Activated naive CD8-positive, alpha-beta T cell (primary cell): ENCODE results near the gene DRD2.

Experiments
- H3K27ac Mint-ChIP-seq: one replicate; pipeline ENCODE4 v1.8.0; 2021; ENCODE audit warnings: mixed read lengths
- H3K27me3 Mint-ChIP-seq: one replicate; pipeline ENCODE4 v1.8.0; 2021; ENCODE audit warnings: mixed read lengths
- H3K36me3 Mint-ChIP-seq: one replicate; pipeline ENCODE4 v1.8.0; 2021; ENCODE audit warnings: mixed read lengths
- H3K4me1 Mint-ChIP-seq: one replicate; pipeline ENCODE4 v1.8.0; 2021; ENCODE audit warnings: low read depth, mixed read lengths
- H3K4me3 Mint-ChIP-seq: one replicate; pipeline ENCODE4 v1.8.0; 2021; ENCODE audit warnings: mild to moderate bottlenecking, mixed read lengths
- H3K9me3 Mint-ChIP-seq: one replicate; pipeline ENCODE4 v1.8.0; 2021; ENCODE audit warnings: low read depth, mixed read lengths

Gene DRD2

GRCh38 chr11:113468726-113469345 is 6.4 kb downstream of the DRD2 start:
- Mint-ChIP-seq H3K4me1 (no peaks in the 10 kb centered on the region), H3K27me3 (peaks cover 27% of the 10 kb centered on the region), H3K4me3 (no peak overlapping the region), H3K9me3 (peaks cover 4% of the 10 kb centered on the region), H3K27ac (no peak overlapping the region), H3K36me3 (no peaks in the 10 kb centered on the region)

- Mint-ChIP-seq H3K4me1 (no peaks in the 10 kb centered on the region), H3K36me3 (no peaks in the 10 kb centered on the region), H3K27me3 (peaks cover 18% of the 10 kb centered on the region), H3K27ac (no peak overlapping the region), H3K4me3 (no peak overlapping the region), H3K9me3 (peaks cover 2% of the 10 kb centered on the region)
Observed at GRCh38 chr11:113467545-113467944, 7.7 kb downstream of the DRD2 start.

GRCh38 chr11:113465786-113466185 is 9.4 kb downstream of the DRD2 start:
- Mint-ChIP-seq H3K36me3 (no peaks in the 10 kb centered on the region), H3K9me3 (no peaks in the 10 kb centered on the region), H3K27me3 (peaks cover 10% of the 10 kb centered on the region), H3K4me3 (no peak overlapping the region), H3K27ac (no peak overlapping the region), H3K4me1 (no peaks in the 10 kb centered on the region)

- Mint-ChIP-seq H3K4me3 (no peak overlapping the region), H3K27me3 (peaks cover 7% of the 10 kb centered on the region), H3K27ac (no peak overlapping the region), H3K9me3 (no peaks in the 10 kb centered on the region), H3K4me1 (no peaks in the 10 kb centered on the region), H3K36me3 (no peaks in the 10 kb centered on the region)
Observed at GRCh38 chr11:113464416-113464815, 10.8 kb downstream of the DRD2 start.

GRCh38 chr11:113462830-113463229 is 12.4 kb downstream of the DRD2 start:
- Mint-ChIP-seq H3K4me1 (no peaks in the 10 kb centered on the region), H3K9me3 (no peaks in the 10 kb centered on the region), H3K36me3 (no peaks in the 10 kb centered on the region), H3K4me3 (no peak overlapping the region), H3K27ac (no peak overlapping the region), H3K27me3 (peaks cover 3% of the 10 kb centered on the region)

- Mint-ChIP-seq H3K27me3 (peaks cover 3% of the 10 kb centered on the region), H3K9me3 (no peaks in the 10 kb centered on the region), H3K27ac (no peak overlapping the region), H3K36me3 (no peaks in the 10 kb centered on the region), H3K4me1 (no peaks in the 10 kb centered on the region), H3K4me3 (no peak overlapping the region)
Observed at GRCh38 chr11:113461639-113462038, 13.6 kb downstream of the DRD2 start.

- Mint-ChIP-seq H3K9me3 (no peaks in the 10 kb centered on the region), H3K4me1 (no peaks in the 10 kb centered on the region), H3K4me3 (no peak overlapping the region), H3K27me3 (peaks cover 3% of the 10 kb centered on the region), H3K27ac (no peak overlapping the region), H3K36me3 (no peaks in the 10 kb centered on the region)
Observed at GRCh38 chr11:113460469-113460868, 14.7 kb downstream of the DRD2 start.

- no peaks in the 10 kb centered on the region for H3K36me3 Mint-ChIP-seq
- no peak overlapping the region for H3K27ac Mint-ChIP-seq
- H3K4me3 Mint-ChIP-seq = no peak overlapping the region
- no peaks in the 10 kb centered on the region for H3K4me1 Mint-ChIP-seq
- no peaks in the 10 kb centered on the region for H3K9me3 Mint-ChIP-seq
- no peaks in the 10 kb centered on the region for H3K27me3 Mint-ChIP-seq
Observed at GRCh38 chr11:113458189-113458588, 17.0 kb downstream of the DRD2 start.

GRCh38 chr11:113457784-113458183 is 17.4 kb downstream of the DRD2 start:
- Mint-ChIP-seq H3K27ac (no peak overlapping the region), H3K4me1 (no peaks in the 10 kb centered on the region), H3K4me3 (no peak overlapping the region), H3K9me3 (no peaks in the 10 kb centered on the region), H3K27me3 (no peaks in the 10 kb centered on the region), H3K36me3 (no peaks in the 10 kb centered on the region)

- Mint-ChIP-seq H3K36me3 (no peaks in the 10 kb centered on the region), H3K9me3 (no peaks in the 10 kb centered on the region), H3K27ac (no peak overlapping the region), H3K27me3 (no peaks in the 10 kb centered on the region), H3K4me3 (no peak overlapping the region), H3K4me1 (no peaks in the 10 kb centered on the region)
Observed at GRCh38 chr11:113454455-113454854, 20.7 kb downstream of the DRD2 start.

- Mint-ChIP-seq H3K4me3 (no peak overlapping the region), H3K4me1 (no peaks in the 10 kb centered on the region), H3K27me3 (peaks cover 3% of the 10 kb centered on the region), H3K27ac (no peak overlapping the region), H3K9me3 (no peaks in the 10 kb centered on the region), H3K36me3 (no peaks in the 10 kb centered on the region)
Observed at GRCh38 chr11:113449743-113450142, 25.5 kb downstream of the DRD2 start.

GRCh38 chr11:113448316-113448677 is 26.9 kb downstream of the DRD2 start:
- no peaks in the 10 kb centered on the region for H3K9me3 Mint-ChIP-seq
- H3K4me1 Mint-ChIP-seq = no peaks in the 10 kb centered on the region
- H3K4me3 Mint-ChIP-seq = no peak overlapping the region
- H3K27ac Mint-ChIP-seq = no peak overlapping the region
- H3K36me3 Mint-ChIP-seq = no peaks in the 10 kb centered on the region
- peaks cover 3% of the 10 kb centered on the region for H3K27me3 Mint-ChIP-seq

GRCh38 chr11:113447621-113448315 is 27.4 kb downstream of the DRD2 start:
- Mint-ChIP-seq H3K27me3 (peaks cover 3% of the 10 kb centered on the region), H3K9me3 (no peaks in the 10 kb centered on the region), H3K4me1 (no peaks in the 10 kb centered on the region), H3K36me3 (no peaks in the 10 kb centered on the region), H3K4me3 (no peak overlapping the region), H3K27ac (no peak overlapping the region)

- H3K4me3 Mint-ChIP-seq = no peak overlapping the region
- H3K27me3 Mint-ChIP-seq = peaks cover 3% of the 10 kb centered on the region
- no peaks in the 10 kb centered on the region for H3K9me3 Mint-ChIP-seq
- no peaks in the 10 kb centered on the region for H3K4me1 Mint-ChIP-seq
- no peak overlapping the region for H3K27ac Mint-ChIP-seq
- no peaks in the 10 kb centered on the region for H3K36me3 Mint-ChIP-seq
Observed at GRCh38 chr11:113446938-113447337, 28.3 kb downstream of the DRD2 start.

GRCh38 chr11:113446112-113446511 is 29.1 kb downstream of the DRD2 start:
- Mint-ChIP-seq H3K36me3 (no peaks in the 10 kb centered on the region), H3K9me3 (no peaks in the 10 kb centered on the region), H3K27ac (no peak overlapping the region), H3K4me1 (no peaks in the 10 kb centered on the region), H3K4me3 (no peak overlapping the region), H3K27me3 (peaks cover 3% of the 10 kb centered on the region)
